ENCODE measurements around the gene HOXD13. TPM values are rescaled to one million over a fixed set of nuclear protein-coding genes. Genes with fewer than 3 reads are reported as not detected.

Gene HOXD13
- total RNA-seq, 1 donor from 2014 or later: not detected

DNA sequence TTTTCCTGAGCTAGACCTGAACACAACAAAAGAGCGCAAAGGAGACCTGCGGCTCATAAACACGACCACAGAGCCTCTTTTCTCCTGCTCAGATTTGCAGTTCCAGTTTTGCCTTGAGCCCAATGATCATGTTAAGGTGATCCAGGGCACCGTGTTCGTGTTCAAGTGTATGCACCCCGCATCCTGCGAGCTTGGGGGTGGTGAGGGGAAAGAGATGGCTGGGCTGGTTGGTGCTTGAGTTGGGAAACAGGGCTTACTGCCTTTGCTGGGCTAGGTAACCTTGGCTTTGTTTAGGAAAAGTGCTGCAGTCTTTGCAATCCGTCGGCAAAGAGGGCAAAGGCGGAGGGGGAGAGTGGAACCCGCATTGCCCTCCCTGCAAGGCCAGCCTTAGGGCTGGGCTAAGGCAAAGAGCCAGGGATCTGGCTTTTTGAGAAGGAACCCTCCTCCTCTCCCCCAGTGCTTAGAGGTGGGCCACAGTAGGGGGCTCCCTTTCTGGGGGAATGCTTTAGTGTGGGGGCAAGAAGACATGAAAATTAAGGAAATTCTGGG, 25.4 kb downstream of the HOXD13 start:
- DNase-seq (ENCODE audit: low spot score): no peak
- no peak for ATAC-seq

GRCh38 chr2:176118601-176119339, 26.2 kb downstream of the HOXD13 start:
- no peak for ATAC-seq
- no peak for DNase-seq (ENCODE audit: low spot score)

GRCh38 chr2:176120364-176121189, 28.1 kb downstream of the HOXD13 start:
- ATAC-seq (no peak), DNase-seq (ENCODE audit: low spot score) (no peak)

- ATAC-seq: no peak
- DNase-seq (ENCODE audit: low spot score): no peak
These were observed 28.9 kb downstream of the HOXD13 start for GRCh38 chr2:176121190-176122051.

DNA sequence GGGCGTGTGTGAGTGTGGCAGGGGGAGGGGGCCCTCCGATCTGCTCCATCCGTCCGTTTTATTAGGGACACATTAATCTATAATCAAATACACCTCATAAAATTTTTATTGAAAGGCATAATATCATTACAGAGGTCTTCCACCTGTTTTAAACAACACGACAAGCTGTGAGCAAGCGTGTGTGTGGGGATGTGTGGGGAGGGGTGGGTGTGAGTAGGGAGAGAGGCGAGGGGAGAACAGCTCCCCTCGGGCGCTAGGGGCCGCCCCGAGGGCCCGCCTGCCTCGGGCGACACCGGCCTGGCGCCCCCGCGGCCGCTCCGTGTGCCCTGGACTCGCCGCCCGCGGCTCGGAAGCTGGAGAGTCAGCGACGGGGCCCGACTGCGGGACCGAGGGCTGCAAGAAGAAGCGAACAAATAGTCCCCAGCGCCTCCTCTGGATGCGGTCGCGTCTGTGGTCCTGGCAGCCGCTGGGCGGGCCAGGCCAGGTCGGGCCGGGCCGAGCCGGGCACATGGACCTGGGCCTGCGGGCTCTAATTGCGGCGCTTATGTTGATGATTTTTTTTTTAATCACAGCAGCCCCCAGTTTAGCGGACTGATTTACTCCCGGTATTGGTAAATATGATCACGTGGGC, 29.6 kb downstream of the HOXD13 start:
- DNase-seq (ENCODE audit: low spot score) (no peak), ATAC-seq (no peak)

- ATAC-seq (no peak), DNase-seq (ENCODE audit: low spot score) (no peak)
These were observed 30.3 kb downstream of the HOXD13 start, which contains the start of gene HOXD9 for GRCh38 chr2:176122683-176123410. HOXD9 (plus strand) TSS chr2:176122719; CDS start chr2:176122769, 50 bp downstream.

- no peak for DNase-seq (ENCODE audit: low spot score)
These were observed 31.0 kb downstream of the HOXD13 start for GRCh38 chr2:176123411-176124109.

DNA sequence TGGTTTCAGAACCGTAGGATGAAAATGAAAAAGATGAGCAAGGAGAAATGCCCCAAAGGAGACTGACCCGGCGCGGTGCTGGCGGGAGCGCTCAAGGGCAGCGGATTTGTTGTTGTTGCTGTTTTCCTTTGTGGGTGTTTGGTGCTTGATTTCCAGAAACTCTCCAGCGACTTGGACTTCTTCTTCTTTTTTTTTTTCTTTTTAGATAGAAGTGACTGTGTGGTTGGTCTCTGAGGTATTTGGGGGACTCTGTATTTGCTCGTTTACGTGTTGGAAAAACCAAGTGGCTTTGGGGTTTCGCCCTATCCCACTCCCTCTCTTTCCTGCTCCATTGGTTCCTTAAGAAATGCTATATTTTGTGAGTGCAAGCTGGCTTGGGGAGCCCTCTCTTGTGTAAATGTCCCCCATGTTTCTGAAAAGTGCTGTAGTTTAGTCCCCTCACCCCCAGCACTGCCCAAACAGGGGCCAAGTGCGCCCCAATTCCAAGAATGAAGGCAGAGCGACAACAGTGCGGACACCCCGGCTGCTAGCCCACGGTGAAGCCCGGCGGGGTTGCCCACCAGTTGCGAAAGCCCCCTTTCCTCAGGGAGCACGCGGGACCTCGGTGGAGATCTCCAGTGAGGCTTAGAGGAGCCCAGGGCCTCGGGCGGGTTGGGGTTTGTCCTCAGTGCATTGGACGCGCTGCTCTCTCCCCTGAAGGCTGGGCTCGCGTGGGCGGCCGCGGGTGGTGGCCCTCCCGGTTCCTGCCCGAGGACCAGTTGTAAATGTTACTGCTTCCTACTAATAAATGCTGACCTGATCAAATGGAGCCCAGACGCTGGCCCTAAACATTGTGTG, 31.8 kb downstream of the HOXD13 start:
- ATAC-seq (no peak), DNase-seq (ENCODE audit: low spot score) (no peak)

More at GRCh38 chr2:176123411-176124109, 31.0 kb downstream of the HOXD13 start:
- ATAC-seq: no peak

- no peak for DNase-seq (ENCODE audit: low spot score)
- no peak for ATAC-seq
These were observed 32.6 kb downstream of the HOXD13 start for GRCh38 chr2:176124947-176125771.

GRCh38 chr2:176125772-176126054, 33.2 kb downstream of the HOXD13 start:
- no peak for DNase-seq (ENCODE audit: low spot score)
- ATAC-seq: no peak

DNA sequence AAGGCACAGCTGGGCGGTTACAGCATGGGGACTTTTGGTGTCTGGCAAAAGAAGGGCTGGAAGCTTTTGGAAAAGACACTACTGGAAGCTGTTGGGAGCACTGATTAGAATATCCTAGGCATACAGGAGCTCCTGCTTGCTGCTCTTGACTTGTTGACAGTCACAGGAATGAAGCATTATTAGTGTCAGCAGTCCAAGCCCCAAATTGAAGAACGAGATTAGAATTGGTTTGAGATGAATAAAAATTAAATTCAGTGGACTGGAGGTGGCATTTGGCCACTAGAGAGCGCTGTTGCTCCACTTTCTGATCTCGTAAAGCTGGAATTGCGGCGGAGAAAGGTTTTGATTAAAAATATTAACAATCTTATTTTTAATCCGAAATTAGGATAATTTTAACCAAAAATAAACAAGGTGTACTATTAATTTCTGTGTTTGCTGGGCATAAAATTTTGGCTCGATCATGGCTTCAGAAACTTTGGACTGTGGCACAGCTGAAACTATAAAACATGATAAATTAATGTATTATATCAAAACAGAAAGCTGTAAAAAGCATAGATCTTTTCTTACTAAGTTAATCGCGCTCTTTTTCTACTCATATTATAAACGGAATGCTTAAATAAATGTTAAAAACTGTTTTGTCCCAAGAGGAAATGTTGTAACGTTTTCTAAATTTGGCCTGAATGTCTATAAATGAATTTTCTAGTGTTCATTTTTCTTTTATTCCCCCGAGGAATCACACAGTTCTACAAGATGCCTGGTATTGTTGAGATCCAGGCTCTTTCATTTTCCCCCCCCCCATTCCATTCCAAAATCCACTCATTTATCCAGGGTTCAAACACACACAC, 34.6 kb downstream of the HOXD13 start:
- ATAC-seq: peak; percentile 72
- peak; percentile 62 for DNase-seq (ENCODE audit: low spot score)

GRCh38 chr2:176127774-176128072, 35.2 kb downstream of the HOXD13 start:
- DNase-seq (ENCODE audit: low spot score) (no peak), ATAC-seq (no peak)

- ATAC-seq: no peak
- DNase-seq (ENCODE audit: low spot score): no peak
These were observed 35.9 kb downstream of the HOXD13 start for GRCh38 chr2:176128172-176128981.

GRCh38 chr2:176128982-176129796, 36.7 kb downstream of the HOXD13 start, which contains the start of gene HOXD8:
HOXD8 (plus strand) TSS chr2:176129705; CDS start chr2:176130367, 662 bp downstream.
- no peak for DNase-seq (ENCODE audit: low spot score)
- peak; percentile 13 for ATAC-seq

DNA sequence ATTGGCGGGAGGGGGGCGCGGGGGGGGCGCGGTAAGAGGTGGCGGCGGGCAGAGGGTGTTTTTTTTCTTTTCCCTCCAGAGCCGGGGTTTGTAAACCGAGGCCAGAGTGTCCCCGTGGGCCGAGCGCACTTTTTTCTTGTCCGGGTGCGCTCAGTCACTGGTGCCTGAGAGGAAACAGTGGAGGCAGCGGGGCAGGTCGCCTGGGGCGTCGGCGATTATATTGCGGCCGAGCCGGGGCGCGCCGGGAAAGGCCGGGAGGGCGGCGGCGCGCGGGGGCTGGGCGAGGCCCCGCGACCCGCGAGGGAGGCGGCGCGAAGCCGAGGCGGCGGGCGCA, 37.3 kb downstream of the HOXD13 start:
- no peak for DNase-seq (ENCODE audit: low spot score)
- ATAC-seq: no peak
